HEK293T (cell line): ENCODE measurements around the gene GRID2.

Experiments
- CTCF ChIA-PET: fragments of 350-600 bp; formaldehyde crosslinking; extraction: SDS; loops from one replicate; lab custom pipeline; 2021; ENCODE audit warnings: antibody characterized with exemption, inconsistent platforms; lab: Yijun Ruan, JAX
- POLR2A ChIA-PET: fragments of 350-600 bp; formaldehyde crosslinking; extraction: SDS; loops from one replicate; lab custom pipeline; 2020; ENCODE audit warnings: antibody characterized with exemption, inconsistent platforms; lab: Yijun Ruan, JAX
- DNase-seq: peaks from one replicate; pipeline ENCODE4 v3.0.0; 2012; ENCODE audit warnings: mixed read lengths; ENCODE audit errors: extremely low spot score
- ARNT ChIP-seq: fragments of 450-650 bp; IDR thresholded peaks from 2 replicates; pipeline ENCODE4 v1.6.1; 2017; ENCODE audit warnings: mild to moderate bottlenecking
- BHLHE40 ChIP-seq: fragments of 450-650 bp; IDR thresholded peaks from 2 replicates; pipeline ENCODE4 v1.6.1; 2016; ENCODE audit warnings: mild to moderate bottlenecking, moderate library complexity, borderline replicate concordance
- CTBP1 ChIP-seq: fragments of 450-650 bp; IDR thresholded peaks from 2 replicates; pipeline ENCODE4 v1.6.1; 2016; ENCODE audit warnings: borderline replicate concordance
- ELF4 ChIP-seq: fragments of 450-650 bp; IDR thresholded peaks from 2 replicates; pipeline ENCODE4 v1.6.1; 2017; ENCODE audit warnings: antibody characterized with exemption
- FOXA1 ChIP-seq: fragments of 450-650 bp; IDR thresholded peaks from 2 replicates; pipeline ENCODE4 v1.6.1; 2016; ENCODE audit warnings: mild to moderate bottlenecking
- FOXK2 ChIP-seq: fragments of 450-650 bp; IDR thresholded peaks from 2 replicates; pipeline ENCODE4 v1.6.1; 2016; ENCODE audit warnings: mild to moderate bottlenecking
- FOXM1 ChIP-seq: fragments of 450-650 bp; IDR thresholded peaks from 2 replicates; pipeline ENCODE4 v1.6.1; 2017; ENCODE audit warnings: mild to moderate bottlenecking, borderline replicate concordance
- HDGF ChIP-seq: fragments of 450-650 bp; IDR thresholded peaks from 2 replicates; pipeline ENCODE4 v1.6.1; 2017; ENCODE audit warnings: antibody characterized with exemption, borderline replicate concordance
- L3MBTL2 ChIP-seq: fragments of 450-650 bp; conservative IDR thresholded peaks from 2 replicates; pipeline ENCODE4 v1.6.1; 2016; ENCODE audit warnings: mild to moderate bottlenecking
- LEF1 ChIP-seq: fragments of 450-650 bp; IDR thresholded peaks from 2 replicates; pipeline ENCODE4 v1.6.1; 2017; ENCODE audit warnings: mild to moderate bottlenecking, borderline replicate concordance
- NFRKB ChIP-seq: fragments of 450-650 bp; IDR thresholded peaks from 2 replicates; pipeline ENCODE4 v1.6.1; 2016; ENCODE audit warnings: mild to moderate bottlenecking, moderate library complexity
- PKNOX1 ChIP-seq: fragments of 450-650 bp; IDR thresholded peaks from 2 replicates; pipeline ENCODE4 v1.6.1; 2016
- SP1 ChIP-seq: fragments of 450-650 bp; IDR thresholded peaks from 2 replicates; pipeline ENCODE4 v1.6.1; 2017
- SUZ12 ChIP-seq: fragments of 450-650 bp; IDR thresholded peaks from 2 replicates; pipeline ENCODE4 v1.6.1; 2016; ENCODE audit warnings: mild to moderate bottlenecking
- TARDBP ChIP-seq: fragments of 450-650 bp; IDR thresholded peaks from 2 replicates; pipeline ENCODE4 v1.6.1; 2016
- ZNF384 ChIP-seq: fragments of 450-650 bp; IDR thresholded peaks from 2 replicates; pipeline ENCODE4 v1.6.1; 2016

Gene GRID2

DNA sequence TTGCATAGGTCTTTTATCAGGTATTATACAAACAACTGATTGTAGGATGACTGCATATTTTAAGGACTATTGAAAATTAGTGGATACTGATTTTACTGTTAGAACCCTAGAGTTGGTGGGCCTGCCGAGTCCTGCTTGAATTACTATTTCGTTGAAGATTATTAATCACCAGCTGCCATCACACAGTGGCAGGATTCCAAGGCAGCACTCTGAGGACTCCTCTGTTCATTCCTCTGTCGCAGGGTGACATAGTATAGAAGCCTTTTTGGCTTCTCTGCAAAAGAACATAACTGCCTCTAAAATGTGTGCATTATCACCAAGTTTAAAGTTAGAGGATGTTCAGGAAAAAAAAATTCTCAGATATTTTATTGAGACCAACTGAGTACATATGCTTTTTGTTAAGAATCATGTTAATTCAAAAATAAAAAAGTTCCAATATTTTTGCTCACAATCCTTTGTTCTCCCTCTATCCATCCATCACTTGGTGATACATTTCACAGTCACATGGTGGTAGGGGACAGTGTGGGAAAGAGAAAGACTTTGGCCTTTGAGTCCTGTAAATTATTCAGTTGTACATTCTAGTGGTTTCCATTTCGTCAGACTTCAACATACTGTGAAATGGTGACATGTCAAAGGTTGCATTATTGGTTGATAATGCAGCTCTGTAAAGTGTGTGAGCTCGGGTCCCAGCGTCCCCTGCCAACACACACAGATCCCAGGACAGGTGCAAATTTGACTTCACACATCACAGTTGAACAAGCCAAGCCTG lies 332.5 kb downstream of the GRID2 start:
- POLR2A ChIA-PET: no interaction called here
- CTCF ChIA-PET: no interaction called here
- no peak for DNase-seq
- TF ChIP-seq NFRKB: no peak
- no peak for TF ChIP-seq TARDBP
- no peak for TF ChIP-seq SUZ12
- no peak for TF ChIP-seq FOXA1

GRCh38 chr4:92641409-92641808 lies 337.6 kb downstream of the GRID2 start:
- TF ChIP-seq ELF4 (no peak), NFRKB (no peak), FOXM1 (no peak), SP1 (no peak), ZNF384 (no peak), HDGF (no peak), L3MBTL2 (no peak), BHLHE40 (no peak), TARDBP (no peak), CTBP1 (no peak), FOXK2 (no peak), ARNT (no peak), SUZ12 (no peak), LEF1 (no peak), FOXA1 (no peak), PKNOX1 (no peak)
- no peak for DNase-seq
- ChIA-PET CTCF (no interaction called here), POLR2A (no interaction called here)

GRCh38 chr4:92646826-92647225 lies 343.1 kb downstream of the GRID2 start:
- DNase-seq: no peak
- ChIA-PET CTCF (no interaction called here), POLR2A (no interaction called here)
- TF ChIP-seq PKNOX1 (no peak), FOXM1 (no peak), FOXK2 (no peak), ARNT (no peak), TARDBP (no peak)

DNA sequence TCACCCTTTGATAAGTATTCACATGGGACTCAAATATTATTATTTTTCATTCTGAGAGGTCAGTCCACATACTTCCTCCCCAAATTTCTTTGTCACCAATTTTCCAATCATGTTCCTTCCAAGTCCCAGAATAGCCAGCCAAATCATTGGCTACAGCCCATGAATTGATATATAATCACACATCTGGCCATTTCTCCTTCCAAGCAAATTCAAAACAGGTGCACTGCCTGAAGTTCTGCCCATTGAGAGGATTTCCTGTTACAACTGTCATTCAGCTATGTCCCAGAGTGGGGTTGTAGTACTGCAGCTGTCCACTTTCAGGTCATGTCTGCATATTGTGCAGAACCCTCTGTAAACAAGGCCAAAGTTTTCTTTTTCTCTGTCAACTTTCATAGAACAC lies 347.8 kb downstream of the GRID2 start:
- POLR2A ChIA-PET: no interaction called here
- no peak for TF ChIP-seq SP1
- TF ChIP-seq CTBP1: no peak
- TF ChIP-seq FOXK2: no peak
- TF ChIP-seq FOXM1: no peak
- TF ChIP-seq ZNF384: no peak
- TF ChIP-seq SUZ12: no peak
- TF ChIP-seq PKNOX1: no peak
- no peak for TF ChIP-seq L3MBTL2
- TF ChIP-seq HDGF: no peak
- TF ChIP-seq BHLHE40: no peak
- TF ChIP-seq NFRKB: no peak
- no peak for TF ChIP-seq ARNT
- TF ChIP-seq TARDBP: no peak
- no peak for TF ChIP-seq ELF4
- no peak for TF ChIP-seq LEF1
- CTCF ChIA-PET: no interaction called here
- DNase-seq: no peak

- TF ChIP-seq CTBP1 (no peak), ARNT (no peak), ELF4 (no peak), BHLHE40 (no peak), SUZ12 (no peak), FOXA1 (no peak), SP1 (no peak), L3MBTL2 (no peak), ZNF384 (no peak), LEF1 (no peak), TARDBP (no peak), NFRKB (no peak), PKNOX1 (no peak), FOXM1 (no peak), FOXK2 (no peak), HDGF (no peak)
- CTCF ChIA-PET: no interaction called here
- DNase-seq: no peak
- POLR2A ChIA-PET: no interaction called here
Measured at GRCh38 chr4:92654084-92654483, 350.3 kb downstream of the GRID2 start.

DNA sequence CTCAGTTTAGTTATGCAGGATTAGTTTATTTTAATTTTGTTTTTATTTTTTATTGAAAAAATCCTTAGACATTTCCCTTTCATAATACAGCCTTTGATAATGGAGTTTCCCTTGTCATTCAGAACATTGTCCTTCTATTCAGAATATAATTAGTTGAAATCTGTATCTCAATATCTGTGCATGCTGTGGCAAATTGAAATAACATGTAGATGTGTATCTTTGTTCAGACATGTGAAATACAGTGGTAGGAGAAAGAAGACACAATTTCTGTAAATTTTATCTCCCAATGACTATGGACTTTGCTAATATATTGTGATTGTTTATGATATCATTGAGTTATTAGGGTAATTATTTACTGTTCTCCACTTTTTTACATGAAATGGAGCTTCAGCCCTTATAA lies 353.9 kb downstream of the GRID2 start:
- no peak for TF ChIP-seq SUZ12
- TF ChIP-seq NFRKB: no peak
- TF ChIP-seq FOXK2: no peak
- no peak for TF ChIP-seq SP1
- no peak for TF ChIP-seq FOXA1
- TF ChIP-seq BHLHE40: no peak
- no peak for TF ChIP-seq FOXM1
- CTCF ChIA-PET: no interaction called here
- DNase-seq: no peak
- POLR2A ChIA-PET: no interaction called here
